T-helper 17 cell (primary cell): ENCODE data around the gene FUZ. TPM values are rescaled to one million over a fixed set of nuclear protein-coding genes. Genes with fewer than 3 reads are reported as not detected.
A peak's percentile ranks its signal among the peaks of the same experiment; 100 is the strongest.

ENCODE experiments used
- ATAC-seq: fragments of 150-1000 bp; cut with Tn5 transposase; 2 replicates; pipeline ENCODE4 v1.10.0; 2021; ENCODE audit warnings: mild to moderate bottlenecking, moderate library complexity
- DNase-seq, 3 donors: peaks; one replicate each; pipeline versions ENCODE4 v3.0.0 to v3.0.0-alpha.2; 2020 to 2021
- H3K9me3 ChIP-seq: one replicate; pipeline ENCODE4 v1.7.0; 2013; ENCODE audit warnings: low read length, mild to moderate bottlenecking; ENCODE audit not compliant: control insufficient read depth, poor library complexity, severe bottlenecking
- H3K27ac Mint-ChIP-seq: one replicate; pipeline ENCODE4 v1.8.0; 2022; ENCODE audit warnings: mild to moderate bottlenecking, moderate library complexity, mixed read lengths
- H3K27me3 Mint-ChIP-seq: one replicate; pipeline ENCODE4 v1.8.0; 2022; ENCODE audit warnings: mixed read lengths
- H3K36me3 Mint-ChIP-seq: one replicate; pipeline ENCODE4 v1.8.0; 2022; ENCODE audit warnings: low read depth, mixed read lengths
- H3K4me1 Mint-ChIP-seq: one replicate; pipeline ENCODE4 v1.8.0; 2022; ENCODE audit warnings: mild to moderate bottlenecking, mixed read lengths
- H3K4me3 Mint-ChIP-seq: one replicate; pipeline ENCODE4 v1.8.0; 2022; ENCODE audit warnings: mild to moderate bottlenecking, moderate library complexity, mixed read lengths
- total RNA-seq, 4 donors: library from RNA in 2 of 4; stranded (reverse) in 2 of 4; gene quantifications; one replicate each; pipeline ENCODE4 v1.2.3 and lab custom pipeline; 2022 to 2026

Gene FUZ
- total RNA-seq (10 to 100 TPM; 29.4 to 30.7 TPM), total RNA-seq (lab: John Stamatoyannopoulos, UW) (9.6 to 19.4 reads per million in 2 donors)

GRCh38 chr19:49812997-49813861 is at the start of gene FUZ:
FUZ (minus strand) TSS chr19:49813292; CDS start chr19:49813106, 186 bp downstream.
- no peaks in the 10 kb centered on the region for H3K27me3 Mint-ChIP-seq
- no peaks in the 10 kb centered on the region for H3K9me3 ChIP-seq
- peak within 1 kb of the TSS; percentile 97 for H3K27ac Mint-ChIP-seq
- ATAC-seq (peak; percentile 69), DNase-seq (peak; percentile 78 to 87 (median 86))
- peaks cover 39% of the 10 kb centered on the region for H3K4me1 Mint-ChIP-seq
- no peaks in the 10 kb centered on the region for H3K36me3 Mint-ChIP-seq
- H3K4me3 Mint-ChIP-seq: peak within 1 kb of the TSS; percentile 86

GRCh38 chr19:49862391-49863253 is 49.5 kb upstream of the FUZ start:
- no peaks in the 10 kb centered on the region for H3K27me3 Mint-ChIP-seq
- H3K4me3 Mint-ChIP-seq: no peak overlapping the region
- no peak overlapping the region for H3K27ac Mint-ChIP-seq
- peaks cover 22% of the 10 kb centered on the region for H3K4me1 Mint-ChIP-seq
- DNase-seq: no peak
- peaks cover 5% of the 10 kb centered on the region for H3K36me3 Mint-ChIP-seq
- ATAC-seq: no peak
- no peaks in the 10 kb centered on the region for H3K9me3 ChIP-seq

GRCh38 chr19:49861541-49862378 is 48.7 kb upstream of the FUZ start:
- H3K9me3 ChIP-seq: no peaks in the 10 kb centered on the region
- Mint-ChIP-seq H3K27ac (no peak overlapping the region), H3K4me1 (peaks cover 17% of the 10 kb centered on the region), H3K36me3 (peaks cover 5% of the 10 kb centered on the region), H3K27me3 (no peaks in the 10 kb centered on the region), H3K4me3 (peak overlapping the region; percentile 36)
- DNase-seq: no peak
- ATAC-seq: no peak

DNA sequence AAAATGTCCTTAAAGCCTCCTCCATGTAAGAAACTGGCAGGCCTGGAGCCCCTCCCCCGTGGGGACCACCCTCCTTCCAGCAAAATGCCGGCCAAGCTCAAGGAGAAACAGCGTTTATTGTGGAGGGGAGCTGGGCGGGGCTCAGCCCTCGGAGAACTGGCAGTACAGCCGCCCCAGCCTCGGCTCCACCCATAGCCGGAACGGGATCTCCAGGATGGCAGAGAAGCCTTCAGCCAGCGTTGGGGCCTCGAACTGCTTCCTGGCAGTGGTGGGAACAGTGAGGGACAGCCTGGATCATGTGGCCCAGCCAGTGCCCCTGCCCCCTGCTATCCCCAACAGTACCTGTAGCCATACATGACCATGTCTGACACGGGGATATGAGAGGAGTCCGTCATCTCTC is 48.0 kb upstream of the FUZ start:
- DNase-seq: no peak
- Mint-ChIP-seq H3K4me1 (peaks cover 11% of the 10 kb centered on the region), H3K27ac (no peak overlapping the region), H3K4me3 (peak overlapping the region; percentile 53), H3K36me3 (peaks cover 5% of the 10 kb centered on the region), H3K27me3 (no peaks in the 10 kb centered on the region)
- H3K9me3 ChIP-seq: no peaks in the 10 kb centered on the region
- no peak for ATAC-seq

GRCh38 chr19:49860336-49861102 is 47.4 kb upstream of the FUZ start:
- Mint-ChIP-seq H3K27me3 (no peaks in the 10 kb centered on the region), H3K4me3 (peak overlapping the region; percentile 53), H3K4me1 (peaks cover 14% of the 10 kb centered on the region), H3K27ac (no peak overlapping the region), H3K36me3 (peaks cover 3% of the 10 kb centered on the region)
- ATAC-seq (no peak), DNase-seq (no peak)
- H3K9me3 ChIP-seq: no peaks in the 10 kb centered on the region

DNA sequence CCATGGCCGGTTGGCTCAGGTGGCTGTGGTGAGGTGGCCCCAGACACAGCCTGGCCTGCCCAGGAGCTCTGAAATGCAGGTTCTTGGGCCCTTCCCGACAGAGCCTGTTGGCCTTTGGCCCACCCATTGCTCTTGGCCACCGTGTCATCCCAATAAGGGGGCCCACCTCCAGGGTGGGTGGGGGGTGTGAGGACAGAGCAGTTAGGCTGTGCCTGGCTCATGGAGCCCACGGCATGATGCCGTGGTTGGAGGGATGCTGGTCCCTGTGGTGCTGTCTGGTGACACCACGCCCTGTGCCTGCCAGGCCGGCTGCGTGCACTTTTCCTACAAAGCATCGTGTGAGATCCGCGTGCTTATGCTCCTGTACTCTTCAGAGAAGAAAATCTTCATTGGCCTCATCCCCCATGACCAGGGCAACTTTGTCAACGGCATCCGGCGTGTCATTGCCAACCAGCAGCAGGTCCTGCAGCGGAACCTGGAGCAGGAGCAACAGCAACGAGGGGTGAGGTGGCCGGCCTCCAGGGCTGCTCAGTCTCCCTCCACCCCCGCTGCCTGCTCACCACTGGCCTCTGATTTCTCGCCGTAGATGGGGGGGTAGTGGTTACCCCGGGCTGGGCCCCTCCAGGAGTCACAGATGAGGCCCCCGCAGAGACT is 46.7 kb upstream of the FUZ start:
- no peaks in the 10 kb centered on the region for H3K27me3 Mint-ChIP-seq
- no peak overlapping the region for H3K4me3 Mint-ChIP-seq
- H3K27ac Mint-ChIP-seq: no peak overlapping the region
- peaks cover 3% of the 10 kb centered on the region for H3K36me3 Mint-ChIP-seq
- peaks cover 9% of the 10 kb centered on the region for H3K4me1 Mint-ChIP-seq
- no peaks in the 10 kb centered on the region for H3K9me3 ChIP-seq
- DNase-seq (no peak), ATAC-seq (no peak)

DNA sequence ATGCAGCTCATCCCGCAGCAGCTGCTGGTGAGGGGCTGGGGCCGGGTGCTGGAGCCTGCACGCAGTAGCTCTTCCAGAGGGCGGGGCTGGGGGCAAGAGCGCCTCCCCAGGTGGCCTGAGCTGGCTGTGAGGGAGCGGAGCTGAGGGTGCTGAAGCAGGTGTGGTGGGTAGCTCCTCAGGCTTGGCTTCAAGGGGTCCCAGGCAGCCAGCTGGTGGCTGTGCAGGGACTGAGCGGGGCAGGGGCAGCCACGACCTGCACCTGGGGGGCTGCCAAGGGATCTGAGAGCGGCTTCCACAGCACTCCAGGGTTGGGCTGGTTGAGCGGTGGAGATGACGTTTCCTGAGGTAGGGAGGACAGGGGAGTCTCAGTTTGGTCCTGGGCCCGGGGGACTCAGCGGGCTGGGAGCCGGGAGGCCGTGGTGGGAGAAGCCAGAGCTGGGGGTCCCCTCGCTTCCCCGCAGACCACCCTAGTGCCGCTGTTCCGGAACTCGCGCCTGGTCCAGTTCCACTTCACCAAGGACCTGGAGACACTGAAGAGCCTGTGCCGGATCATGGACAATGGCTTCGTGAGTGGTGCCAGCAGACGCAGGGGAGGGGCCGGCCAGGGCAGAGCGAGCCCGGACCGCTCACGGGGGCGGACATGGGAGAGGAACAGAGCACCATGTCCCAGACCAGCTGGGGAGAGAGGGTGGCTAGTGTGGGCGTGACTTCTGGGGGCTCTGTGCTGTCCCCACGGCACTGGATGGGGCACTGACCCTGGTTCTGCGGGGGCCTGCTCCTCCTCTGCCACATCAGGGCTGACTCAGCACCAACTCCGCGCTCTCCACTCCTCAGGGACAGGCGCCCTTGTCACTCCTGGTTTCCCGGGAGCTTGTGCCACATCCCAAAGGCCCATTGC is 45.2 kb upstream of the FUZ start:
- DNase-seq (no peak), ATAC-seq (no peak)
- Mint-ChIP-seq H3K4me1 (peaks cover 10% of the 10 kb centered on the region), H3K36me3 (peaks cover 2% of the 10 kb centered on the region), H3K4me3 (no peak overlapping the region), H3K27ac (no peak overlapping the region), H3K27me3 (no peaks in the 10 kb centered on the region)
- H3K9me3 ChIP-seq: no peaks in the 10 kb centered on the region

- H3K4me1 Mint-ChIP-seq: peaks cover 9% of the 10 kb centered on the region
- H3K4me3 Mint-ChIP-seq: no peak overlapping the region
- peak overlapping the region; percentile 21 for H3K27ac Mint-ChIP-seq
- DNase-seq (no peak), ATAC-seq (no peak)
- H3K27me3 Mint-ChIP-seq: no peaks in the 10 kb centered on the region
- H3K36me3 Mint-ChIP-seq: no peaks in the 10 kb centered on the region
- H3K9me3 ChIP-seq: no peaks in the 10 kb centered on the region
These were observed 44.7 kb upstream of the FUZ start for GRCh38 chr19:49857838-49858087.

DNA sequence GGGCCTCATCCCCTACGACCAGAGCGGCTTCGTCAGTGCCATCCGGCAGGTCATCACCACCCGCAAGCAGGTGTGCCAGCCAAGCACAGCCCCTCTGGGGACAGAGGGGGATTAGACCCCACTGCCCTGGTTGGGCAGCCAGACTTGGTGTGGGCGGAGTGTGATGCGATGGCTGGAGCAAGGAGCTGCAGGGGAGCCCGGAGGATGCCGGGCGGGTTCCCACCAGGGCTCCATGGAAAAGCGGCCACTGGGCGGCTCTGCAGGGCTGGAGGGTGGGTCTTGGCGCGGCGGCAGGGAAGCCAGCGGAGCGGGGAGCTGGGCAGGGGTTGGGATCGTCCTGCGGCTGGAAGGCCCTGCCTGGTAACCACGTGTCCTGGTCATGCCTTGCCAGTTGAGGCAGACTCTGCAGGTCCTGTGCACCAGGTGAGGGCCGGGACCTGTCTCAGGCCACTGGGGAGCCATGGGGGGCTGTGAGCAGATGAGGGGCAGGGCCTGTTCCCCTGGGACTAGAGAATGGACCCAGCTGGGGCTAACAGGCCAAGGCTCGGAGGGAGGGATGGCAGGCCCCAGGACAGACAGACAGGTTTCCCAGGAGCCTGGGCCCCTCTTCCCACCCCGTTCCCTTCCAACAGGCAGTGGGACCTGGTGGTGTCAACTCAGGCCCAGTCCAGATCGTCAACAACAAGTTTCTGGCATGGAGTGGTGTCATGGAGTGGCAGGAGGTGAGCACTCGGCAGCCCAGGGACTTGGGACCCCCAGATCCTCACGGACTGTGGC is 44.2 kb upstream of the FUZ start:
- no peak for ATAC-seq
- no peak overlapping the region for H3K4me3 Mint-ChIP-seq
- H3K27ac Mint-ChIP-seq: peak overlapping the region; percentile 21
- H3K9me3 ChIP-seq: no peaks in the 10 kb centered on the region
- peaks cover 14% of the 10 kb centered on the region for H3K4me1 Mint-ChIP-seq
- no peaks in the 10 kb centered on the region for H3K27me3 Mint-ChIP-seq
- no peak for DNase-seq
- H3K36me3 Mint-ChIP-seq: no peaks in the 10 kb centered on the region

DNA sequence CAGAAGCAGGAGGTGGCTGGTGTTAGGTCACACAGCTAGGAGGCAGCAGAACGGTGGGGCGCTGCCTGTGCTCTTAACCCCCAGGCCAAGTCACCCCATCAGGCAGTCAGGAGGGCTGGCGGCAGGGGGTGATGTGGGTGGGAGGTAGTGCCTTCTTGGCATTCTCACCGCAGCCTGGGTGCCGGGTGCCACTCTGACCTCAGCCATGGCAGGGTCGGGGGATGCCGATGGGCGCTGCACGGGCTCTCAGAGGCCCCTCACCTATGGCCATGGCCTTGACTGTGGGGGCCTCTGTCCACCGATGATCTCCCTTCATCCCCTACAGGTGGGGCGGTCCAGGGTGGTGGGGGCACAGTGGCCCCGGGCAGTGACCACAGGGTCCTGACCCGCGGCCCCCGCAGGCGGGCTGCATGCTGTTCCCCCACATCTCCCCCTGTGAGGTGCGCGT is 43.5 kb upstream of the FUZ start:
- Mint-ChIP-seq H3K4me3 (no peak overlapping the region), H3K27me3 (no peaks in the 10 kb centered on the region), H3K36me3 (no peaks in the 10 kb centered on the region), H3K27ac (peak overlapping the region; percentile 61), H3K4me1 (peaks cover 17% of the 10 kb centered on the region)
- H3K9me3 ChIP-seq: no peaks in the 10 kb centered on the region
- no peak for ATAC-seq
- no peak for DNase-seq
